GM12872 (cell line): Measurements from ENCODE around the gene SPATC1L.

Experiments used
- CTCF ChIP-seq: IDR thresholded peaks from 3 replicates; pipeline ENCODE4 v1.5.1; 2011; ENCODE audit warnings: low read depth, mild to moderate bottlenecking, low read length, moderate library complexity; ENCODE audit not compliant: insufficient read depth

The SPATC1L gene

DNA sequence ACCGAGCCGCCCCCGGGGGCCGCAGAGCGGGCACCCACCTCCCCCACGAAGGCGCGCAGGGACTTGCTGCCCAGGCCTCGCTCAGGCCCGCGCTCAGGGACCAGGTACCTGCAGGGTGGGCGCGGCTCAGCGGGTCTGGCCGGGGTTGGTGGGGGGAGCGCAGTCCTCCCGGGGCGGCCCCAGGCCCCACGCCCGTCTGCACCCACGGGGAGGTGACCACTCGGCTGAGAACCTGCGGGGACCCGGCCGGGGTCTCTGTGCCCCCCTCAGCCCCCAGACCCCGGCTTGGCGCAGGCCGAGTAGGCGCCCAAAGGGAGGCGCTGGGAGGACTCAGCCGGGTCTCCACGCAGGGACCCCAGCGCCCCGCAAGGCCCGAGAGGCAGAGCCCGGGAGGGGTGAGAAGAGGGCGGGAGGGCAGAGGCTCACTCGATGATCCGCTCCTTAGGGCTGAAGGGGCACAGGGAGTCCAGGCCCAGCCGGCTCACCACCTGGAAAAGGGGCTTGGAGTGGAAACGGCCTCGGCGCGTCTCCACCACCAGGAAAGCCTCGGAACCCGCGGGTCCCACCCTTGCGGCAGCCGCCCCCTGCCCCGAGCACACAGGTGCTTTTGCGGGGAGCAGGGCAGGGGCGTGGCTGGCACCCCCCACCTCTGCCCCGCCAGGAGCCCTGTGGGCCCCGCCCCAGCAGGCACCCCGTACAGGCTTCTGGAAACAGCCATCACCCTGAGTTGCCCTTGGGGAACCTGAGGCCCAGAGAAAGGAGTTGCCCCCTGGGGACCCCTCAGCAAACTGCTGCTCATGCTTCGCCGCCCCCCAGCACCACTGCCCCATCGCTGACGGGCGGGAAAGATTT is 38.2 kb downstream of the SPATC1L start:
- no peak for TF ChIP-seq CTCF

- no peak for TF ChIP-seq CTCF
These were observed 39.0 kb downstream of the SPATC1L start for GRCh38 chr21:46145159-46145839.

DNA sequence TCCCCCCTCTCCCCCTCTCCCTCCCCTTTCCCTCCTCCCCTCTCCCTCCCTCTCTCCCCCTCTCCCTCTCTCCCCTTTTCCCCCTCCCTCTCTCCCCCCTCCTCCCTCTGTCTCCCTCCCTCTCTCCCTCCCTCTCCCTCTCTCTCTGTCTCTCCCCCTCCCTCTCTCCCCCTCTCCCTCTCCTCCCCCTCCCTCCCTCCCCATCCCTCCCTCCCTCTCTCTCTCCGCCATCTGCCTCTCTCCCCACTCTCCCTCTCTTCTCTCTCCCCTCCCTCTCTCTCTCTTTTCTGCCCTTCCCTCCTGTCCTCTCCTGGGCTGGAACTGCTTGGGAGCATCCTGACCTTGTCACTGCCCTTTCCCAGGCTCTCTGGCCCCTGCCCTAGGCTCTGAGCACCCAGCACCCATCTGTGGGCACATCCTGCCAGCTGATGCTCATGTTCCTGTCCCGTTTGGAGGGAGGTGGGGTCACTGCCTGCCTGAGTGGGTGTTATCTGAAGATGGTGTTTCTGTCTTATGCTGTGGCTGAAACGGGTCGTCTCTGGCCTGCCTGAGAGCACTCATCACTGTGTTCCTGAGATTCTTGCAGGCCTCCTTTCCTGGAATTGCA is 39.7 kb downstream of the SPATC1L start:
- no peak for TF ChIP-seq CTCF

DNA sequence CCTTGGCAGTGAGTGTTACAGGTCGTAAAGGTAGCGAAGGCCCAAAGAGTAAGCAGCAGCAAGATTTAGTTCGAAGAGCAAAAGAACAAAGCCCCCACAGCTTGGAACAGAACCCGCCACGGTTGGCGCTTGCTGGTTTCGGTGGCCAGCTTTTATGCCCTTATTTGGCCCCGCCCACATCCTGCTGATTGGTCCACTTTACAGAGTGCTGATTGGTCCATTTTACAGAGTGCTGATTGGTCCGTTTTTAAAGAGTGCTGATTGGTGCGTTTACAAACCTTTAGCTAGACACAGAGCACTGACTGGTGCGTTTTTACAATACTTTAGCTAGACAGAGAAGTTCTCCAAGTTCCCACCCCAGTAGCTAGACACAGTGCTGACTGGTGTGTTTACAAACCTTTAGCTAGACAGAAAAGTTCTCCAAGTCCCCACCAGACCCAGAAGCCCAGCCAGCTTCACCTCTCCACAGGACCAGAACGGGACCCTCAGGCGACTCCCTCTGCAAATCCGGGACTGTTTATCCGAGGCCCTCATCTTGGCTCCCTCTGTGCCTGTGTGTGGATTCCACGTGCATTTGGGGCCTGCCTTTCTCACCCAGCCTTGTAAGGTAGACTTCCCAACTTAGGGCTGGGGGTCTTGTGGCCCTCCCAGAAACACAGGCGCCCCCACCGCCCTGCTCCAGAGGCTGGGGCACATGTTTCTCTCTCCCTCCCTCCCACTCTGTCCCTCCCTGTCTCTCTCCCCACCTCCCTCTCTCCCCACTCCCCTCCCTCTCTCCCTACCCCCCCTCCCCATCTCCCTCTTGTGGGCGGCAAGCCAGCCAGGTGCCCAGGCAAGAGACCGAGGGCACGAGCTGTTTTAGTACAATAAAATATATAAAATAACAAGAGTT is 41.4 kb downstream of the SPATC1L start:
- no peak for TF ChIP-seq CTCF

DNA sequence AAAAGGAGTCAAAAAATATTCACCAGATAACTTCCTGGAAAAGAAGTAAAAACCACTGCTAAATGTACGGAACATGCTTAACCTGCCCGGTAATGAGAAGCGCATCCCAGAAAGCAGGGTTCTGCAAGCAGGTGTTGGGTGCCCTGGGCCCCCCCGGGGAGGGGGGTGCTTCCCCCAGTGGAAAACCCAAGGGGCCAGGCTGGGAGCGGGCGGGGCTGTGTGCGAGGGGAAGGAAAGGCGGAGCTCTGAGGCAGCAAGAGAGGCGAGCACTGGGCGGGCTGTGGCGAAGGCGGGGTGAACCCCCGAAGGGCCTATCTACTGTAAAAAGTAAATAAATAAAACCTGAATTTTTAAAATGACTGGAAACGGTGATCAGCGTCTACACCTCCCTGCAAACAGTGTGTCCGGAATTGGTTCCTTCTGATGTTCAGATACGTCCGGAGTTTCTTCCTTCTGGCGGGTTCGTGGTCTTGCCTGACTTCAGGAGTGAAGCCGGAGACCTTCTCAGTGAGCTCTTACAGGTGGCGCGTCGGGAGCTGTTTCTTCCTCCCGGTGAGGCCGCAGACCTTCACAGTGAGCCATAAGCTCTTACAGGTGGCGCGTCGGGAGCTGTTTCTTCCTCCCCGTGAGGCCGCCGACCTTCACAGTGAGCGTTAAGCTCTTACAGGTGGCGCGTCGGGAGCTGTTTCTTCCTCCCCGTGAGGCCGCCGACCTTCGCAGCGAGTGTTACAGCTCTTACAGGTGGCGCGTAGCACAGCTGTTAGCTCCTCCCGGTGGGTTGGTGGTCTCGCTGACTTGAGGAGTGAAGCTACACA is 42.3 kb downstream of the SPATC1L start:
- TF ChIP-seq CTCF: no peak

GRCh38 chr21:46139686-46140085 is 44.6 kb downstream of the SPATC1L start:
- TF ChIP-seq CTCF: no peak
